ENCODE data around the gene CCDC192. TPM values are rescaled to one million over a fixed set of nuclear protein-coding genes. Genes with fewer than 3 reads are reported as not detected.

The CCDC192 gene, protein sequence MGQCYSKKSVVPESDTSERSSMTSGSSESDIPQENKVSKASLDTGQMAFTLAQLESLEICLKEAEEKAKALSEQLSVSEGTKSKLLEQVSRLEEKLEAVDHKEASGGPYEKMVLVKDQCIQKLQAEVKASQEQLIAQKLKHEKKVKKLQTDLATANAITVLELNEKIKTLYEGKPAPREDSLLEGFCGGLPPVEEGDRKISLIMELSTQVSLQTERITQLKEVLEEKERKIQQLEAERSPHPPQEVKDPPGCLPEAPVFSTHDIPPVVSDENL
- not detected in 2 replicates for total RNA-seq

DNA sequence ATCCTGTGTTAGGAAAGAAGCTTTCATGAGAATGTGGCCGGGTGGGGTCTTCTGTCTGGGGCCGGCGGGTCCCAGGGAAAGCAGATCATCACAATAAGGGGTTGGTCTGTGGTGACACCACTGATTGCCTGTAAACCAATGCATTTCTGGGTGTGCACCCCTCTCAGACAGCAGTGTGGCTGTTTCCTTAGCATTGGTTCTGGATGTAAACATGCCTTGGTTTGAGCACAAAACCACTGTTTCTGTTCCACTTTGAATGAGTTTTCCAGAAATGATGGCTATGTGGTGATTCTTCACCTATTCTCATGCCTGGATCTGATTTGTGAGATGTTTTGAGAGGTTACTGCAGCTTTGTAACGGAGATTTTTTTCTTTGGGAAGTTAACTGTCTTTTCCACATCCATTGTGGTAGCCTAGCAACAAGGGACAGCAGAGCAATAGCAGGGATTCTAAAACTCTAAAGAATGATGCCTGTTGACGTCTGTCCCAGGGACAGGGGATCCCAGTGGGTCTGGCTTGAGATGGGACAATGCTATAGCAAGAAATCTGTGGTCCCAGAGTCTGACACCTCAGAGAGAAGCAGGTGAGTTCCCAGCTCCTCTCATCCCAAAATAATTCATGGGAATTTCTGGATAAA is at the start of gene CCDC192:
TSS of gene CCDC192 (plus strand) at position 466 of the 636 bp plus-strand sequence. CDS start at position 521, 55 bp downstream.
- no peak within 1 kb of the TSS for H3K4me3 Mint-ChIP-seq
- TF ChIP-seq, protein P1, sequence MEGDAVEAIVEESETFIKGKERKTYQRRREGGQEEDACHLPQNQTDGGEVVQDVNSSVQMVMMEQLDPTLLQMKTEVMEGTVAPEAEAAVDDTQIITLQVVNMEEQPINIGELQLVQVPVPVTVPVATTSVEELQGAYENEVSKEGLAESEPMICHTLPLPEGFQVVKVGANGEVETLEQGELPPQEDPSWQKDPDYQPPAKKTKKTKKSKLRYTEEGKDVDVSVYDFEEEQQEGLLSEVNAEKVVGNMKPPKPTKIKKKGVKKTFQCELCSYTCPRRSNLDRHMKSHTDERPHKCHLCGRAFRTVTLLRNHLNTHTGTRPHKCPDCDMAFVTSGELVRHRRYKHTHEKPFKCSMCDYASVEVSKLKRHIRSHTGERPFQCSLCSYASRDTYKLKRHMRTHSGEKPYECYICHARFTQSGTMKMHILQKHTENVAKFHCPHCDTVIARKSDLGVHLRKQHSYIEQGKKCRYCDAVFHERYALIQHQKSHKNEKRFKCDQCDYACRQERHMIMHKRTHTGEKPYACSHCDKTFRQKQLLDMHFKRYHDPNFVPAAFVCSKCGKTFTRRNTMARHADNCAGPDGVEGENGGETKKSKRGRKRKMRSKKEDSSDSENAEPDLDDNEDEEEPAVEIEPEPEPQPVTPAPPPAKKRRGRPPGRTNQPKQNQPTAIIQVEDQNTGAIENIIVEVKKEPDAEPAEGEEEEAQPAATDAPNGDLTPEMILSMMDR (IDR thresholded peaks at IDR 0.05): no peak
- peaks cover 2% of the 10 kb centered on the region for H3K27me3 Mint-ChIP-seq
- ATAC-seq (ENCODE audit: low read depth) (no peak), DNase-seq (no peak)
- ChIA-PET CTCF (no interaction called here), POLR2A (no interaction called here)
- H3K27ac Mint-ChIP-seq: no peak within 1 kb of the TSS
- no peaks in the 10 kb centered on the region for H3K4me1 Mint-ChIP-seq
- H3K36me3 Mint-ChIP-seq (ENCODE audit: low read depth): no peaks in the 10 kb centered on the region
- no peaks in the 10 kb centered on the region for H3K9me3 Mint-ChIP-seq
- intact Hi-C loops (cut with micrococcal nuclease): no loop called here

DNA sequence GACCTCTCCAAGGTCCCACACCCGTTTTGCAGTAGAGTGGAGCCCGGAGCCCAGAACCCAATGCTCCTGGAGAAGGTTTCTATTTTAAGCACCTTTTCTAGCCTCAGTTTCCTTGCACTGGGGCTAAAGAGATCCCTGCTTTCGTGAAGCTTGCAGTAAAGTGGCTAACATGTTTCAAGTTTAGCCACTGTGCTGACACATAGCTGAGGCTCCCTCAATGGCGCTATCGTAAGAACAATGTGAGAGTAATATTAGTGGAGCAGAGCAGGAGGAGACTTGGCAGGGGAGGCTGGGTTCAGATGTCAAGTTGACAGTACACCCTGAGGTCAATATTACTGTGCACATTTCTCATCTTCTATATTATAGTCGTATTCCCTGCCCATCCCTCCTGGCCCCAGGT is 46.4 kb upstream of the CCDC192 start:
- ChIA-PET POLR2A (no interaction called here), CTCF (no interaction called here)
- ATAC-seq (ENCODE audit: low read depth) (no peak), DNase-seq (no peak)
- TF ChIP-seq, protein P1 (IDR thresholded peaks at IDR 0.05): no peak
- intact Hi-C loops (cut with micrococcal nuclease): no loop called here
- H3K27ac Mint-ChIP-seq: no peak overlapping the region
- no peaks in the 10 kb centered on the region for H3K36me3 Mint-ChIP-seq (ENCODE audit: low read depth)
- no peak overlapping the region for H3K4me3 Mint-ChIP-seq
- H3K4me1 Mint-ChIP-seq: no peaks in the 10 kb centered on the region
- no peaks in the 10 kb centered on the region for H3K27me3 Mint-ChIP-seq
- no peaks in the 10 kb centered on the region for H3K9me3 Mint-ChIP-seq

DNA sequence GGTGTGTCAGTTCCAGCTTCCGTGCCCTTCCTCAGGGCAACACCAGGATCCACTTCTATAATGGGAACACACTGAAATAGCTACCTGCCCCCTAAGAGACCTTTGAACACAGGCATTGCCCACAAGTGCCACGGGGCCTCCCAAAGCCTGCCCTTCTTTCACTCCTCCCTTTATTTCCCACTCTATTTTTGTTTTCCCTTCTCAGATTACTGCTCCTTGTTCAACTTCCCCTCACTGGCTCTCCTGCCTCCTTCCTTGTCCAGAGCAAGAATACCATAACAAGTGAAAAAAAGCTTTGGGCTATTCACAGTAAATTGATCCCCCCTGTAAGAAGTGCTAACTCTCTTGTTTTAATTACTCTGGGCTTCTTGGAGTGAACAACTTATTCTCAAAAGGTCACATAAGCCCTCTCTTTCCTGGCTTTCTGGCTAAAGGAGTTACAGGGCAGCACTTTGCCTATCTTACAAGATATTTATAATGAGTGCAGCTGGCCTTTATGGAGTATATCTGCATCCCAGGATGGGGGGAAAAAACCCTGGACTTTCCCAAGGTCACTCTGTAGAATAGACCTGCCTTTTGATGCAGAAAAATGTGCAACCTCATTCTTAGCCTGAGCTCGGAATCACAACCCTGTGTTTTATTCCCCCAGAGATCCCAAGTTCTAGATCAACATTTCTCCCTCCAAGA is 43.0 kb upstream of the CCDC192 start:
- Mint-ChIP-seq H3K4me3 (no peak overlapping the region), H3K9me3 (no peaks in the 10 kb centered on the region), H3K36me3 (ENCODE audit: low read depth) (no peaks in the 10 kb centered on the region), H3K4me1 (no peaks in the 10 kb centered on the region), H3K27me3 (no peaks in the 10 kb centered on the region), H3K27ac (no peak overlapping the region)
- DNase-seq (no peak), ATAC-seq (ENCODE audit: low read depth) (no peak)
- ChIA-PET POLR2A (no interaction called here), CTCF (no interaction called here)
- intact Hi-C loops (cut with micrococcal nuclease): no loop called here
- TF ChIP-seq, protein P1 (IDR thresholded peaks at IDR 0.05): no peak

DNA sequence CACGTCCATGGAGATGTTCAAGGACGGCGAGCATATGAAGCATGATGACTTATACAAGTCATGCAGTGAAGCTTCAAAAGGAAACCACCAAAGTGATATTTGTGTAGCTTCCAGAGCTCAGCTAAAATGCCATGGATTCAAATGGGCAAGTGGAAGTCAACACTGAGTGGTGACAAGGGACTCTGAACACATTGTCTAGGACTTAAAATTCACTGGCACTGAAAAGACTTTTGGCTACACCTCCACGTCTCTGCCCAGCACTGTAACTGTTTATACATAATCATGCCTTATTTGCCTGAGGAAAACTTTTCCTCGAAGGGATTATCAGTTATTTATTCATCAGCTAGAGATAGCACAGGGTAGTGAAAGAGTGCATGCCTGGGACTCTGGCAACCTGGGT is 39.1 kb upstream of the CCDC192 start:
- DNase-seq: no peak
- CTCF ChIA-PET: no interaction called here
- no peaks in the 10 kb centered on the region for H3K27me3 Mint-ChIP-seq
- no peaks in the 10 kb centered on the region for H3K9me3 Mint-ChIP-seq
- TF ChIP-seq, protein P1 (IDR thresholded peaks at IDR 0.05): no peak
- no peaks in the 10 kb centered on the region for H3K4me1 Mint-ChIP-seq
- ATAC-seq (ENCODE audit: low read depth): no peak
- H3K36me3 Mint-ChIP-seq (ENCODE audit: low read depth): no peaks in the 10 kb centered on the region
- H3K27ac Mint-ChIP-seq: no peak overlapping the region
- POLR2A ChIA-PET: no interaction called here
- intact Hi-C loops (cut with micrococcal nuclease): no loop called here
- H3K4me3 Mint-ChIP-seq: no peak overlapping the region

DNA sequence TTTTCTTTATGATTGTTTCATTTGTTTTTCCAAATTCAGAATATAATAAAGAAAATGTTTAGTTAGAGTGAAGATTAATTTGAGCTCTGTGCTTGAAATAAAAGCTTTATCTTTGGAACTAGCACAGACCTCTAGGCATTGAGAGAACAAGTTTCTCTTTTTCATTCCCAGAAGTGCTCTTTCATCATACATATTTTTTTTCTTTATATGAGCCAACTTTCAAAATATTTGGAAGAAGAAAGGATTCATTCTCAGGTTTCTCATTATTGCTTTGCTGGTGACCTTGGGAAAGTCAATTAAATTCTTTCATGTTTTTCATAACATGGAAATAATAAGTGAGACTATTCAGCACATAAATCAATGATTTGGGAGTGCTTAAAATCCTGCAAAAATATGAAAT is 37.5 kb upstream of the CCDC192 start:
- H3K27me3 Mint-ChIP-seq: no peaks in the 10 kb centered on the region
- intact Hi-C loops (cut with micrococcal nuclease): no loop called here
- no peak overlapping the region for H3K4me3 Mint-ChIP-seq
- no peaks in the 10 kb centered on the region for H3K4me1 Mint-ChIP-seq
- ChIA-PET POLR2A (no interaction called here), CTCF (no interaction called here)
- H3K9me3 Mint-ChIP-seq: no peaks in the 10 kb centered on the region
- TF ChIP-seq, protein P1 (IDR thresholded peaks at IDR 0.05): no peak
- no peaks in the 10 kb centered on the region for H3K36me3 Mint-ChIP-seq (ENCODE audit: low read depth)
- DNase-seq: no peak
- H3K27ac Mint-ChIP-seq: no peak overlapping the region
- no peak for ATAC-seq (ENCODE audit: low read depth)
